ENCODE measurements around the gene AKIRIN1.

AKIRIN1 gene

DNA sequence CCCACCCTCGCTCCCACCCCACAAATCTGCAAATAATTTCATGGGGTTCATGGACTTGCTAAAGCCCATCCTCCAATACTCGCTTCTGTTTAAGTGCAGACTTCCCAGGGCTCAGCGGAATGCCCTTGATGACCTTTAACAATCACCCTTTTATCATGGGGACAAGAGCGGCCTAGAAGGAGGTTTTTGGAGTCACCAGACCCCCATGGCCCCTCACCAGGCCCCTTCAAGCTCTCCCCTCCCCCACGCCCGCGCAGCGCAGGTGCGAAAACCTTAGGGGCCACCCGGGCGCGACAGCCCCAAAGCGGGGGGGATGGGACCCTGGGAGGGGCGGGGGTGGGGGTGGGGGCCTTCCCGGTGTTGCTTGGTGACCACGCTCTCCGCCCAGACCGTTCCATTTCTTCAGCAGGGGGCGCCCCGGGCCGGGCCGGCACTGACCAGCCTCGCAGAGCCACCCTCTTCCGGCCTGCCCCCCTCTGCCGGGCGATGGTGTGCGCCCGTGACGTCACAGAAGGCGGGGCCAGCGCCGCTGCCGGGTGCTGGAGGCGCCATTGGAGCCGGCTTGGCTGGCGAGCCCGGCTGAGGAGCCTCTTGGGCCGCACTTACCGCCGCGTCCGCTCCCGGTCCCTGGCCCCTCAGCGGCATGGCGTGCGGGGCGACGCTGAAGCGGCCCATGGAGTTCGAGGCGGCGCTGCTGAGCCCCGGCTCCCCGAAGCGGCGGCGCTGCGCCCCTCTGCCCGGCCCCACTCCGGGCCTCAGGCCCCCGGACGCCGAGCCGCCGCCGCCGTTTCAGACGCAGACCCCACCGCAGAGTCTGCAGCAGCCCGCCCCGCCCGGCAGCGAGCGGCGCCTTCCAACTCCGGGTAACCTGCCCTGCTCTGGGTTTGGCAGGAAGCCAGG is at the start of gene AKIRIN1:
Gene AKIRIN1 (plus strand): TSS at position 539 of the 900 bp plus-strand sequence. CDS start 105 bp downstream, at position 644.
- DNase-seq (ENCODE audit: low read depth): peak; percentile 98
- H3K4me3 ChIP-seq (ENCODE audit: low read depth, low read length): peak within 1 kb of the TSS; percentile 88
- TF ChIP-seq, protein P1, sequence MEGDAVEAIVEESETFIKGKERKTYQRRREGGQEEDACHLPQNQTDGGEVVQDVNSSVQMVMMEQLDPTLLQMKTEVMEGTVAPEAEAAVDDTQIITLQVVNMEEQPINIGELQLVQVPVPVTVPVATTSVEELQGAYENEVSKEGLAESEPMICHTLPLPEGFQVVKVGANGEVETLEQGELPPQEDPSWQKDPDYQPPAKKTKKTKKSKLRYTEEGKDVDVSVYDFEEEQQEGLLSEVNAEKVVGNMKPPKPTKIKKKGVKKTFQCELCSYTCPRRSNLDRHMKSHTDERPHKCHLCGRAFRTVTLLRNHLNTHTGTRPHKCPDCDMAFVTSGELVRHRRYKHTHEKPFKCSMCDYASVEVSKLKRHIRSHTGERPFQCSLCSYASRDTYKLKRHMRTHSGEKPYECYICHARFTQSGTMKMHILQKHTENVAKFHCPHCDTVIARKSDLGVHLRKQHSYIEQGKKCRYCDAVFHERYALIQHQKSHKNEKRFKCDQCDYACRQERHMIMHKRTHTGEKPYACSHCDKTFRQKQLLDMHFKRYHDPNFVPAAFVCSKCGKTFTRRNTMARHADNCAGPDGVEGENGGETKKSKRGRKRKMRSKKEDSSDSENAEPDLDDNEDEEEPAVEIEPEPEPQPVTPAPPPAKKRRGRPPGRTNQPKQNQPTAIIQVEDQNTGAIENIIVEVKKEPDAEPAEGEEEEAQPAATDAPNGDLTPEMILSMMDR (conservative IDR thresholded peaks at IDR 0.05; ENCODE audit: low read depth, low read length): no peak

DNA sequence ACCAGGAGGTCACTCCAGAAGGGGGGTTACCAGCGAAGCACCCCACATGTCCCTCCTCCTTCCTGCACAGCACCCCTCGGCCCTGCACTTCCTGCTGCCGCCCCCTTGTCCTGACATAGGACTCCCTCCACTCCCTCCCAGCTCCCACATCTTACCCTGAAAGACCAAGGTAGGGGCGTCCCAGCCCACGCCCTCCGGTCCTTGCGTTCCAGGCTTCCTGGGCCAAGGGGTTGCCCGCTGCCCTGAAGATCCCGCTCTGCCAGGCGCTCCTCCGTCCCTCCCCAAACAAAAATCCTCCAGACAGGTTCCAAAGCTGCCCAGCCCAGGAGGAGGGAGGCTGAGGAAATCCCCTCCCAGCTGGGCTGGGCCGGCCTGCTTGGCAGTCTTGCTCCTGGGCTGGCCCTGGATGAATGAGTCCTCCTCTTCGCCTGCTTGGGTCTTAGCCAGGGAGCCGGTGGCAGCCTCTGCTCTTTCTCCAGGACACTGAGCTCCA is 49.5 kb upstream of the AKIRIN1 start, which contains the start of gene RHBDL2:
Gene RHBDL2 (minus strand): TSS at position 304 of the 493 bp plus-strand sequence. CDS start 22,618 bp downstream, outside the sequence.
- peak within 1 kb of the TSS; percentile 51 for H3K4me3 ChIP-seq (ENCODE audit: low read depth, low read length)
- peak; percentile 48 for DNase-seq (ENCODE audit: low read depth)
- TF ChIP-seq, protein P1 (conservative IDR thresholded peaks at IDR 0.05; ENCODE audit: low read depth, low read length): no peak

DNA sequence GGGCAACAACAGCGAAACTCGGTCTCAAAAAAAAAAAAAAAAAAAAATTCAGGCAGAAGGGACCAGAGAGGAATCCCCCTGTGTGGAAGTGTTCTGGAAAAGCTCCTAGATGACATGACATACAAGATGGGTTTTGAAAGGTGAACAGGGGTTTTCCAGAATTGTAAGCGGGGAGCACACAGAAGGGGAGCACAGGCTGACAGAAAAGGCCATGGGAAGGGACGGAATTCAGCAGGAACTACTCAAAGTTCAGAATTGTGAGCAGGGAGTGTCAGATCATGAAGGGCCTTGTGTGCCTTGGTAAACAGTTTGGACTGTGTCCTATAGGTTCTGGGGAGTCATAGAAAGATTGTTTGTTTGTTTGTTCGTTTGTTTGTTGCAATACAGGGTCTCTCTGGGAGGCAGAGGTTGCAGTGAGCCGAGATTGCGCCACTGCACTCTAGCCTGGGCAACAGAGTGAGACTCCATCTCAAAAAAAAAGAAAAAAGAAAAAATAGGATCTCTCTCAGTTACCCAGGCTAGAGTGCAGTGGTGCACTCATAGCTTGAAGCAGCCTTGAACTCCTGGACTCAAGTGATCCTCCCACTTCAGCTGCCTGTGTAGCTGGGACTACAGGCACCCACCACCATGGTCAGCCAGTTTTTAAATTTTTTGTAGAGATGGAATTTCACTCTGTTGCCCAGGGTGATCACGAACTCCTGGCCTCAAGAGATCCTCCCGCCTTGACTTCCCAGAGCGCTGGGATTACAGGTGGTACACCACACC is 48.2 kb upstream of the AKIRIN1 start:
- H3K4me3 ChIP-seq (ENCODE audit: low read depth, low read length): no peak overlapping the region
- TF ChIP-seq, protein P1 (conservative IDR thresholded peaks at IDR 0.05; ENCODE audit: low read depth, low read length): no peak
- no peak for DNase-seq (ENCODE audit: low read depth)

DNA sequence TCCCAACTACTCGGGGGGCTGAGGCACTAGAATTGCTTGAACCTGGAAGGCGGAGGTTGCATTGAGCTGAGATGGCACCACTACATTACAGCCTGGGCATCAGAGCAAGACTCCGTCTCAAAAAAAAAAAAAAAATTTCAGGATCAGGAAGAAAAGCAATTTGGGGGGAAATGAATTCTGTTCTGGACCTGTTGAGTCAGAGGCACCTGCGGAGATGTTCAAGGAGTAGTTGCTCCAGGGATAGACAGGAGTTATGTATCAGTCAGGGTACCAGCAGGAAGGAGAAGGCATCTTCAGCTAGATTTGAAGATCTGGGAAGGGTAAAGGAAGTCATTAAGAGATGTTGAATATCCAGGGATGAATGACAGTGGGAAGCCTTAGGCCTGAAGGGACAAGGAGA is 46.5 kb upstream of the AKIRIN1 start:
- H3K4me3 ChIP-seq (ENCODE audit: low read depth, low read length): no peak overlapping the region
- TF ChIP-seq, protein P1 (conservative IDR thresholded peaks at IDR 0.05; ENCODE audit: low read depth, low read length): no peak
- no peak for DNase-seq (ENCODE audit: low read depth)

DNA sequence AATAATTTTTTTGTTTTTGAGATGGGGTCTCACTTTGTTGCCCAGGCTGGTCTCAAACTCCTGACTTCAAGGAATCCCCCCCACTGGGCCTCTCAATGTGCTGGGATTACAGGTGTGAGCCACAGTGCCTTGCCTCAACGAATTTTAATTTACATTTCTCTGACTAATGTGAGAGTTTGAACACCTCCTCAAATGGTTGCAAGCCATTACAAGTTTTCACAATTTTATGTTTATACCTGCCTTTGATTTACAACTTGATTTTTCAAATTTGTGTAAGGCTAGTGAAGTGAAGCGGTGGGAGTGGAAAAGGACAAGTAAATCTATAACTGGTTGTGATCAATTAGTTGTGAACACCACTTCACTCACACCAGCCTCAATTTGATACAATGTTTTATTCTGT is 40.5 kb upstream of the AKIRIN1 start:
- no peak for DNase-seq (ENCODE audit: low read depth)
- no peak overlapping the region for H3K4me3 ChIP-seq (ENCODE audit: low read depth, low read length)
- TF ChIP-seq, protein P1 (conservative IDR thresholded peaks at IDR 0.05; ENCODE audit: low read depth, low read length): no peak

DNA sequence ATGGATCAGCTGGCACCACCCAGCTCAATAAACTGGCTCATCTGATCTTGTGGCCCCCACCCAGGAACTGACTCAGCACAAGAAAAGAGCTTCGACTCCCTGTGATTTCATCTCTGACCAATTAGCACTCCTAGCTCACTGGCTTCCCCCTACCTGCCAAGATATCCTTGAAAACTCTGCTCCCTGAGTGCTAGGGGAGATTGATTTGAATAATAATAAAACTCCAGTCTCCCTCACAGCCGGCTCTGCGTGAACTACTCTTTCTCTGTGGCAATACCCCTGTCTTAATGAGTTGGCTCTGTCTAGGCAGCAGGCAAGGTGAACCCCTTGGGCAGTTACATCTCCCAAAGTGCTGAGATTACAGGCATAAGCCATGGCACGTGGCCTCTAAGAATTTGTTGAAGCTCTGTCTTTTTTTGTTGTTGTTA is 37.6 kb upstream of the AKIRIN1 start:
- H3K4me3 ChIP-seq (ENCODE audit: low read depth, low read length): no peak overlapping the region
- no peak for DNase-seq (ENCODE audit: low read depth)
- TF ChIP-seq, protein P1 (conservative IDR thresholded peaks at IDR 0.05; ENCODE audit: low read depth, low read length): no peak
